ENCODE results near the gene ANO8. TPM values are rescaled to one million over a fixed set of nuclear protein-coding genes. Genes with fewer than 3 reads are reported as not detected.

ANO8 gene
- total RNA-seq (2016; rRNA removed; fragmentation: Illumina TruSeq; extraction: Trizol): 0.79 and 1.8 TPM in 2 replicates
- total RNA-seq (2016; cell fraction: cytosol; rRNA removed; fragmentation: Illumina TruSeq; extraction: Trizol; ENCODE audit: low read depth): 0.26 and 0.51 TPM in 2 replicates
- total RNA-seq (2016; cell fraction: insoluble cytoplasmic fraction; rRNA removed; fragmentation: Illumina TruSeq; extraction: Trizol): 0.62 and 2.2 TPM in 2 replicates
- total RNA-seq (2016; cell fraction: membrane; rRNA removed; fragmentation: Illumina TruSeq; extraction: Trizol): 0.69 and 0.87 TPM in 2 replicates
- total RNA-seq (2016; cell fraction: nucleus; rRNA removed; fragmentation: Illumina TruSeq; extraction: Trizol): 3.0 and 3.6 TPM in 2 replicates
- 3.5 and 5.1 TPM in 2 replicates for polyA plus RNA-seq (2011; rRNA removed)
- polyA plus RNA-seq (2011; cell fraction: cytosol; rRNA removed): 1.8 and 2.2 TPM in 2 replicates
- 27.1 and 30.5 TPM in 2 replicates for polyA plus RNA-seq (2011; cell fraction: nucleus; rRNA removed)
- polyA plus RNA-seq (2012): 3.2 and 4.5 TPM in 2 replicates
- polyA plus RNA-seq (2016; cell fraction: cytosol; fragmentation: Illumina TruSeq; extraction: Trizol; ENCODE audit: low read depth): 0.24 and 0.28 TPM in 2 replicates
- 0.87 and 1.1 TPM in 2 replicates for polyA plus RNA-seq (2016; cell fraction: insoluble cytoplasmic fraction; fragmentation: Illumina TruSeq; extraction: Trizol; ENCODE audit: low read depth)
- 0.37 and 0.50 TPM in 2 replicates for polyA plus RNA-seq (2016; cell fraction: membrane; fragmentation: Illumina TruSeq; extraction: Trizol; ENCODE audit: low read depth)
- 12.4 and 14.0 TPM in 2 replicates for polyA plus RNA-seq (2016; cell fraction: nucleus; fragmentation: Illumina TruSeq; extraction: Trizol; ENCODE audit: insufficient read depth, low read depth)
- 7.6 and 10.4 TPM in 2 replicates for polyA minus RNA-seq (2011; rRNA and poly(A)+ RNA removed; ENCODE audit: low replicate concordance)
- polyA minus RNA-seq (2011; cell fraction: cytosol; rRNA and poly(A)+ RNA removed): 3.0 TPM in 2 replicates
- 9.2 and 9.3 TPM in 2 replicates for polyA minus RNA-seq (2011; cell fraction: nucleus; rRNA and poly(A)+ RNA removed)
- percentile 41 among the genes with signal in this experiment for Bru-seq, nascent RNA
- percentile 58 among the genes with signal in this experiment for BruChase-seq, experiment 1, labeled RNA remaining after a 6-hour chase
- percentile 46 among the genes with signal in this experiment for BruChase-seq, experiment 2, labeled RNA remaining after a 2-hour chase
- long read RNA-seq, experiment 1: 0 reads
- long read RNA-seq, experiment 2, partial matches to known transcripts: 12 of 15 reads
- long read RNA-seq, experiment 2, other reads (novel, unspliced or antisense): 3 of 15 reads

GRCh38 chr19:17334414-17335409 lies at the start of gene ANO8:
Gene ANO8 (minus strand): TSS chr19:17334855. CDS start chr19:17334670, 185 bp downstream.
- 4% methylated on average over 34 of the region's 86 CpGs for WGBS (ENCODE audit: low lambda C conversion rate)
- intact Hi-C loops (cut with micrococcal nuclease; ENCODE audit: unreplicated experiment) (loop anchor here (5.0 kb wide), 1 partner anchor 73 kb away; the partner anchor contains the start of gene BST2), in situ Hi-C loops (cut with HindIII; ENCODE audit: extremely low pct_ligation_motif_present, low pct_unique_long_range_greater_than_20kb) (no loop called here)
- ATAC-seq (peak; percentile 61), DNase-seq (ENCODE audit: low spot score) (peak; percentile 91), FAIRE-seq (peak; percentile 64)
- peak within 1 kb of the TSS; percentile 82 for H3K9ac ChIP-seq (ENCODE audit: insufficient read depth, low read depth, low read length)
- peak within 1 kb of the TSS; percentile 68 for H3K27ac ChIP-seq (ENCODE audit: extremely low read length, insufficient read depth, low read length)
- H3K4me1 ChIP-seq (ENCODE audit: insufficient read depth, low read length): peaks cover 55% of the 10 kb centered on the region
- H3K27me3 ChIP-seq (ENCODE audit: control insufficient read depth in 1 of 2, insufficient read depth in 2 of 2, low read length in 2 of 2): no peaks in the 10 kb centered on the region; a peak in 1 of 5 replicates
- no TSS peak for BruUV-seq (replicated peaks)
- H3K36me3 ChIP-seq (replicated peaks in 1 of 2; ENCODE audit: control insufficient read depth in 1 of 2, insufficient read depth in 2 of 2, low read length in 2 of 2): 0 out of 5 replicates have a peak, but pooled peaks cover 0 to 4% of the 10 kb centered on the region in 2 experiments
- H2AFZ ChIP-seq (ENCODE audit: low read length): peak within 1 kb of the TSS; percentile 54
- POLR2A ChIA-PET: interaction anchor here (0.6 to 3.7 kb wide), 7 partner anchors 17 to 120 kb away, joined by 3 to 37 read pairs (median 4); partner anchors contain the start of genes DDA1 and USE1
- CTCF ChIA-PET (ENCODE audit: low intra/inter-chr PET ratio, low total read pairs): no interaction called here
- peak within 1 kb of the TSS; percentile 70 to 91 (median 77) for H3K4me3 ChIP-seq (replicated peaks in 1 of 3; ENCODE audit: insufficient read depth in 1 of 3, low read depth in 2 of 3, low read length in 3 of 3)
- no peaks in the 10 kb centered on the region for H4K20me1 ChIP-seq (ENCODE audit: insufficient read depth, low read length)
- peaks cover 7% of the 10 kb centered on the region for H3K79me2 ChIP-seq (ENCODE audit: insufficient read depth, low read length)
- no peaks in the 10 kb centered on the region for H3K9me3 ChIP-seq (ENCODE audit: low read length)
- peak within 1 kb of the TSS; percentile 91 for H3K4me2 ChIP-seq (ENCODE audit: low read depth, low read length)
- TF ChIP-seq HES4 (CRISPR knock-in tag; IDR thresholded peaks at IDR 0.05; ENCODE audit: borderline replicate concordance) (peak; percentile 76; the same call in 1 of the 2 replicates), ZNF619 (CRISPR knock-in tag; IDR thresholded peaks at IDR 0.05) (0 out of 2 replicates have a peak, but pooled peaks have one; percentile 22), SMAD9 (CRISPR knock-in tag; IDR thresholded peaks at IDR 0.05) (no peak), ZFY (CRISPR knock-in tag; IDR thresholded peaks at IDR 0.05) (peak; percentile 94), NR2F2 (IDR thresholded peaks at IDR 0.05; ENCODE audit: borderline replicate concordance, low read depth) (no peak), ZBTB3 (CRISPR knock-in tag; IDR thresholded peaks at IDR 0.05; ENCODE audit: borderline replicate concordance, low read depth) (no peak), ZNF672 (CRISPR knock-in tag; IDR thresholded peaks at IDR 0.05) (no peak), TBL1XR1 (IDR thresholded peaks at IDR 0.05; ENCODE audit: borderline replicate concordance, low read length, partially characterized antibody) (no peak), ZNF605 (CRISPR knock-in tag; IDR thresholded peaks at IDR 0.05) (0 out of 2 replicates have a peak, but pooled peaks have one; percentile 26), CHD4 (IDR thresholded peaks at IDR 0.05; ENCODE audit: borderline replicate concordance, low read length) (no peak), MIER3 (CRISPR knock-in tag; IDR thresholded peaks at IDR 0.05; ENCODE audit: borderline replicate concordance) (no peak), DR1 (CRISPR knock-in tag; IDR thresholded peaks at IDR 0.05) (no peak; the same call in 1 of the 2 replicates), FLYWCH1 (CRISPR knock-in tag; IDR thresholded peaks at IDR 0.05) (no peak), ZNF460 (CRISPR knock-in tag; IDR thresholded peaks at IDR 0.05; ENCODE audit: borderline replicate concordance) (no peak), ZNF337 (CRISPR knock-in tag; IDR thresholded peaks at IDR 0.05; ENCODE audit: borderline replicate concordance, low read depth) (no peak)
- TF ChIP-seq, protein P1, sequence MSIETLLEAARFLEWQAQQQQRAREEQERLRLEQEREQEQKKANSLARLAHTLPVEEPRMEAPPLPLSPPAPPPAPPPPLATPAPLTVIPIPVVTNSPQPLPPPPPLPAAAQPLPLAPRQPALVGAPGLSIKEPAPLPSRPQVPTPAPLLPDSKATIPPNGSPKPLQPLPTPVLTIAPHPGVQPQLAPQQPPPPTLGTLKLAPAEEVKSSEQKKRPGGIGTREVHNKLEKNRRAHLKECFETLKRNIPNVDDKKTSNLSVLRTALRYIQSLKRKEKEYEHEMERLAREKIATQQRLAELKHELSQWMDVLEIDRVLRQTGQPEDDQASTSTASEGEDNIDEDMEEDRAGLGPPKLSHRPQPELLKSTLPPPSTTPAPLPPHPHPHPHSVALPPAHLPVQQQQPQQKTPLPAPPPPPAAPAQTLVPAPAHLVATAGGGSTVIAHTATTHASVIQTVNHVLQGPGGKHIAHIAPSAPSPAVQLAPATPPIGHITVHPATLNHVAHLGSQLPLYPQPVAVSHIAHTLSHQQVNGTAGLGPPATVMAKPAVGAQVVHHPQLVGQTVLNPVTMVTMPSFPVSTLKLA (IDR thresholded peaks at IDR 0.05): no peak
- TF ChIP-seq, protein P2, sequence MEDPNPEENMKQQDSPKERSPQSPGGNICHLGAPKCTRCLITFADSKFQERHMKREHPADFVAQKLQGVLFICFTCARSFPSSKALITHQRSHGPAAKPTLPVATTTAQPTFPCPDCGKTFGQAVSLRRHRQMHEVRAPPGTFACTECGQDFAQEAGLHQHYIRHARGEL (CRISPR knock-in tag; IDR thresholded peaks at IDR 0.05): no peak
